AG08396 (cell line): Measurements from ENCODE around the gene GMPPA.

Experiments
- DNase-seq: peaks from one replicate; pipeline ENCODE4 v3.0.0; 2012; ENCODE audit warnings: low spot score, mixed read lengths

GMPPA gene

DNA sequence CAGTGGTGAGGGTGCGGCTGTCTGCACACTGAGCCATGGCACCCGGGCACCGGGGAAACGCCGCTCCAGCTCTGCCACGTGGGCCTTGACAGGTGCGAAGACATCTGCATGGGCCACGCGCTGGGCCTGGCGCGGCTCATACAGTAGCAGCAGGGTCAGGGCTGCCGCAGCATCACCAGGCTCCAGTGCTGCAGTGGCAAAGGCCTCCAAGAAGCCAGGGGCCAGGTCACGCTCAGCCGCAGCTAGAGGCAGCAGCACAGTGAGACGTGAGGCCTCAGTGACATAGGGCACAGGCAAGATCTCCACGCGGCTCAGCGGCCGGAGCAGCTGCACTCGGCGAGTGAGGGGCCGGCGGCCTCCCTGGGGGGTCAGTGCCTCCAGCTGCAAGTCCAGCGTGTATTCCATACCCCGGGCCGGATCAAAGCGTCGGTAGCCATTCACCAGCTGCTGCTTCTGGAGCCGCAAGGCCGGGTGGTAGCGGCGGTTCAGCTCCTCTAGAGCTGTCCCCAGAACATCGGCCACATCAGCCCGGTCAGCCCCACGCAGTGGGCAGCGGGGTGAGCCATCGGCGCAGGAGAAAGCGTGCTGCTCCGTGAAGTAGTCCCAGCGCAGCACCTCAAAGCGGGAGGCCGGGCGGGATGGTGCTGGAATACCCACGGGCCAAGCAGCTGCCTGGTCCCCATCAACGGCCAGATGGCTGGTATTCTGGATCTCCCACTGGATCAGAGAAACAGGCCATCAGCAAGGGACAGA lies 41.4 kb downstream of the GMPPA start:
- DNase-seq: no peak

DNA sequence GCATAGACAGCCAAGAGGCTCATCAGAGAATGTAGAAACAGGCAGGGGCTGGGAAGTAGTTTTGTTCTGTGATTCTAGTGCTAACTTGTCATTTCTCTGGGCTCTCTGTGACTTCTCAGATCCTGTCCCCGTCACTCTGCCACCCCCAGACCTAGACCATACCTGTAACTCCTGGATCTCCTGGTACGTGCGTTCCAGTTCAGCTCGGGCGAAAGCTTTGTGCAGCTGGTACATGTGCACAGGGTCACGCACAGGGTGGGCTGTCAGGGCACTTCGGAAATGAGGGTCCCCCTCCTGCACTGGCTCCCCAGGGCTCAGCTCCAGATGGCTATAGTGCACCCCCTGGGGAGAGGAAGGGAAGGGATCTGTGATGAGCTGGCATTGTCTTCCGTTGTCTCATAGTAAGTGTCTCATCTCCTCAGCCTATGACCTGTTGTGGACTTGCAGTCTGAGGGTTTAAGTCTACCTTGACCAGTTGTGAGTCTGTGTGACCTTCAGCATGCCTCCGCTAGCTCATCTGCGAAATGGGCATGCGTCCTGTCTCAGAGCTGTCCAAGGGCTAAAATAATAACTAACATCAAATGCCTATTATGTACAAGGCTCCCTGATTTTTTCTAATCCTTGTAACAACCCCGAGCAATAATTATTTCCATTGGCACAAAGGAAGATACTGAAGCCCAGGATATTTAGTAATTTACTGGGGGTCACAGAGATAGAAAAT lies 42.3 kb downstream of the GMPPA start:
- no peak for DNase-seq

DNA sequence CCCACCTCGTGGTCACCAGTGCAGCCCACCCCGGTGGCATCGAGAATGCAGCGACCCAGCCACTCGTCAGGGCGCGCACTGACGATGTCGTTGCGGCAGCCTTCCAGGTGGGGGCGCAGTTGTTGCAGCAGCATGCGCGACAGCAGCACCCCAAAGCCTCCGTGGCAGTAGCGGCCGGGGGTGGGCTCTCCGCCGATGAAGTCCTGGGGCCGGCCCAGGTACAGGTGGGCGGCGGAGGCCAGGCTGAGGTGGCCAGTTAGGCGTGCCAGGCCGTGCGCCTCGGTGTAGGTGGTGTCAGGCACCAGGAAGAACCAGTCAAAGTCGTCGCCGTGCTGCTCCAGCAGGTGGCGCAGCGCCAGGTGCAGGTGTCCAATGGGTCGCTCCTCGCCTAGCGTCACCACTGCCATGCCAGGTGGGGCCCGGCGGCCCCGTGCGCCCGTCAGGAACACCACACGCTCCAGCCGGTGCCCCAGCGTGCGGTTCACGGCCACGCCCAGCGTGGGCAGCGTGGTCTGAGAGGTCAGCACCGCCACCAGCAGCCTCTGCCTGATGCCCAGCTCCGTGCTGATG lies 43.0 kb downstream of the GMPPA start:
- peak; percentile 61 for DNase-seq

DNA sequence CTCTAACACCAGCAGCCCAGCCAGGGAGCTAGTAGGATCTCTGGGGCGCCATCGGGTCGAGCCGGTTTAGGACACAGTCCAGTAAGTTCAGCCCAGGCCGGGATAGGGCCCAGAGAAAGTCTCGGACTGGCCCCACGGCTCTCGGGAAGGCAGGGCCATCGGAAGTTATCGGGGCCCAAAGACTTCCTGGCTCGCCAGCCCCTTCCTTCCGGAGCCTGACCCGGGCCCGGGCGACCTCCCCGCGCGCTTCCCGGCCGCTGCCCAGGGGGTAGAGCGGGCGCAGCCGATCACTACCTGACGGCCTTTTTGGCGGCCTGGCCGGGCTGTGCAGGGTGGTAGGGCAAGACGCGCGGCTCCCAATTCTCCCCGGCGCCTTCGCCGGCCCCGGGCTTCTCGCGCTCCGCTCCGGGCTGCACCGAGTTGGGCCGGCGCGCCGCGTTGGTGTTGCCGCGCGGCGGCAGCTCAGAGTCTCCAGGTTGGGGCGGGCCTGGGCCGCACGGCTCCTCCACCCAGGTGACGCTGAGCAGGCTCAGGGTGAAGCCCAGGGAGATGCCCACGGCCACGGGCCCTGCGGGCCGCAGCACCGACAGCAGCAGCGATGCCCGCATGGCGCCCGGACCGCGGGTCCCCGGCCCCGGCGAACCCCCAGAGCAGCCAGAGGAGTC lies 44.4 kb downstream of the GMPPA start:
- peak; percentile 73 for DNase-seq

DNA sequence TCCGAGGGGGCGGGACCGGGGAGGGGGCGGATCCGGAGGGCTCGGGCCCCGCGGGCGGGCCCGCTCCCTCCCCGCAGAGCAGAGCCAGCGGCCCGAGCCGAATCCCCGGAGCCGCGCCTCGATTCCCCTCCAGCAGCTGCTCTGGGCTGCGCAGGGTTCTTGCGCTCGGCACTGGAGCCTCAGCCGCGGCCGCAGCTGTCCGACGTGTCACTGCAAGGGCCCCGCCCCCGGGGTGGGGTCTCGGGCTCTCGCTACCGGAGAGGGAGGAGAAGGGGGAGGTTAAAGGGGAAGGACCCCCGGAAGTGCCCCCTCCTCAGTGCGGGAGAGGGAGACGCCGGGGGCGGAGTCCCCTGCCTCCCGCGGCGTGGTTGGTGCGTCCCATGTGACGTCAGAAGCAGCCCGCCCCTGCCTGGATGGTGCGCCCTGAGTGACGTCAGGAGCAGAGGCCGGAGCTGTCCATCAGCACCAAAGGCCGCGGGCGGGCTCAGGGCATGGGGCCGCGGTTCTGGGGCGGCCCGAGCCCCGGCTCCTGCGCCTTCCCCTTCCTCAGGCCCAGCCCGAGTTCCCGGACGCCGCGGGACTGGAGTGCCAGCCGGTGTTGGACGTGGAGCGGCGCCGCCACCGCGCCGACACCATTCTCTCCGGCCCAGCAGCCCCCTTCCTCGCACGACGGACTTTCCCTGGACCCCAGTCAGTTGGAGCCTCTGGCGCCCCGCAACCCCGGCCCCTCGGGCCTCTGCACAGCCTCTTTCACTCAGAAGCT lies 45.1 kb downstream of the GMPPA start, which contains the start of the genes CHPF and TMEM198:
CHPF (minus strand) TSS at position 214 of the 763 bp plus-strand sequence. CDS start 271 bp downstream, outside the sequence.
TMEM198 (plus strand) TSS at position 433 of the 763 bp plus-strand sequence. CDS start 700 bp downstream, outside the sequence.
- peak; percentile 99 for DNase-seq

DNA sequence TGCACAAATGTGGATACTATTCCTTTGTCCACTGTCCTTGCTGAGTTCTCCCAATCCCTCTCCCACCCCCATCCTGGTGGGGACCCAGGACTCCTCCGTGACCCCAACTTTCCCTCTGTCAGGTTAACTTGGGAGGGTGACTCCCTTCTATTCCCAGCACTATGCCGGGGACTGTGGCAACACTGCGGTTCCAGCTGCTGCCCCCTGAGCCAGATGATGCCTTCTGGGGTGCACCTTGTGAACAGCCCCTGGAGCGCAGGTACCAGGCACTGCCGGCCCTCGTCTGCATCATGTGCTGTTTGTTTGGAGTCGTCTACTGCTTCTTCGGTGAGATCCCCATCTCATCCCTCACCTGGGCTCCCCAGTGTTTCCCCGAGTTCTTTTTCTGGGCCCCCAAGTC lies 45.9 kb downstream of the GMPPA start:
- DNase-seq: no peak

DNA sequence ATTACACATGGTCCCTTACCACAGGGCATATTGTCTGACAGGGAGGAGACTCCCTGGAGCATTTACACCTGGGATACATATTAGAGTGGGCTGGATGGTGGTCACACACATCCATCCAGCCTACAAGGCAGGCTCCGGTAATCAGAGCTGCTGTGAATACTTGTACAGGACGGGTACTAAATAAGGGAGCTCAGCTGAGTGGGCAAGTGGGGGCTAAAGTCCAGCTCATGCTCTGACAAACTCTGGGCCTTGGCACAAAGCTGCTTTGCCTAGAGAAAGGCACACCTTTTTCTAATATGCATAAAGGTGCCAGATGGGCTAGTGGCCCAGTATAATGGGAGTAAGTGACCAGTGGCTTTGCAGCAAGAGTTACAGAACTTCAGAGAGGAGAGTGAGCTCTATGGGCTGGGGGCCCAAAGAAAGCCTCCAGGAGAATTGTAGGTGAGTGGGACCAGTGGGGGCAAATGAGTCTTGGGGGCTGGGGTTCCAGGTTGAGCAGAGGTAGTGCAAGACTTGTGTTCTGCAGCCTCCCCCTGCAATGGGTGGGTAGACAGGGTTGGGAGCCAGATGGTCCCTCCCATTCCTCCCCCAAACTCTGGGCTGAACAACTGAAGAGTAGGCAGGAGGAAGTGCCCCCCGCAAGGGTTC lies 46.7 kb downstream of the GMPPA start:
- DNase-seq: no peak

DNA sequence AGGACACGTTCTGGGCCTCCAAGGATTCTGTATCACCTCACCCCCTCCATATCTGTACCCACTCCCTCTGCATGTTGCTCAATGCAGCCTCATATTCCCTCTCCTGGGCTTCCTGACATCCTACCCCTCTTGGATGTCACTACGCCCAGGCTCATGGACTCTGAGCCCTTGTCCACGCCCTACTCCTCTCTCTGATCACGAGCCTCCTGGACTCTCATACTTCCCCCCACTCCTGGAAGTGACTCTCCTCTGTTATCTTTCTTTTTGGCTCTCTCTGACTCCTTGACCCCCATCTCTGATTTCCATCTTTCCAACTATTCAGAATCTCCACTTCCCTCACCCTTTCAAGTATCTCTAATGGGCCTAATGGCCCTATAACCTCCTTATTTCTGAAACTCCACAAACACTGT lies 47.3 kb downstream of the GMPPA start:
- DNase-seq: no peak

DNA sequence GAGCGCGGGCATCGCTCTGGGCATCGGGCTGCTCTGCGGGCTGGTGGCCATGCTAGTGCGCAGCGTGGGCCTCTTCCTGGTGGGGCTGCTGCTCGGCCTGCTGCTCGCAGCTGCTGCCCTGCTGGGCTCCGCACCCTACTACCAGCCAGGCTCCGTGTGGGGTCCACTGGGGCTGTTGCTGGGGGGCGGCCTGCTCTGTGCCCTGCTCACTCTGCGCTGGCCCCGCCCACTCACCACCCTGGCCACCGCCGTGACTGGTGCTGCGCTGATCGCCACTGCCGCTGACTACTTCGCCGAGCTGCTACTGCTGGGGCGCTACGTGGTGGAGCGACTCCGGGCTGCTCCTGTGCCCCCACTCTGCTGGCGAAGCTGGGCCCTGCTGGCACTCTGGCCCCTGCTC lies 48.9 kb downstream of the GMPPA start:
- DNase-seq: no peak

DNA sequence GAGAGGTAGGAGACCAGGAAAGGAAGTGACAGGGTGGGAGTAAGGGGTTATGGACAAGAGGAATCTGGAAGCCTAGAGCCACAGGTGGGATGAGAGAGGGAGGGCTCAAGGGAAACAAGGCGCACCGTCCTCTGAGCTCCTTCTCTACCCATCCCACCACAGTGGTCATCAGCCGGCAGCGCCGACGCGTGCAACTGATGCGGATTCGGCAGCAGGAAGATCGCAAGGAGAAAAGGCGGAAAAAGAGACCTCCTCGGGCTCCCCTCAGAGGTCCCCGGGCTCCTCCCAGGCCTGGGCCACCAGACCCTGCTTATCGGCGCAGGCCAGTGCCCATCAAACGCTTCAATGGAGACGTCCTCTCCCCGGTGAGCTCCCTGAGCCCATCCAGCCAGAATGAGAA lies 50.3 kb downstream of the GMPPA start:
- no peak for DNase-seq

DNA sequence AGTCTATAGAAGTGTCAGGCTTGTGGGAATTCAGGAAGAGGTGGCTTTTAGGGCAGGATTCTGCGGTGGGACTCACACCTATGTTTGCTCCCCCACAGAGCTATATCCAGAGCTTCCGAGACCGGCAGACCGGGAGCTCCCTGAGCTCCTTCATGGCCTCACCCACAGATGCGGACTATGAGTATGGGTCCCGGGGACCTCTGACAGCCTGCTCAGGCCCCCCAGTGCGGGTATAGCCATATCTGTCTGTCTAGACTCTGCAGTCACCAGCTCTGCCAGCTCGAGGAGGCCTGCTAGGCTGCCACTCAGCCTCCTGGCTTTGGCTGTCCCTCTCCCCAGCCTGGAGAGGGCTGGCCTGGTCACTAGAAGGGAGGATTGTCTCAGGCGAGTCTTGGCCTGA lies 50.9 kb downstream of the GMPPA start:
- DNase-seq: no peak

DNA sequence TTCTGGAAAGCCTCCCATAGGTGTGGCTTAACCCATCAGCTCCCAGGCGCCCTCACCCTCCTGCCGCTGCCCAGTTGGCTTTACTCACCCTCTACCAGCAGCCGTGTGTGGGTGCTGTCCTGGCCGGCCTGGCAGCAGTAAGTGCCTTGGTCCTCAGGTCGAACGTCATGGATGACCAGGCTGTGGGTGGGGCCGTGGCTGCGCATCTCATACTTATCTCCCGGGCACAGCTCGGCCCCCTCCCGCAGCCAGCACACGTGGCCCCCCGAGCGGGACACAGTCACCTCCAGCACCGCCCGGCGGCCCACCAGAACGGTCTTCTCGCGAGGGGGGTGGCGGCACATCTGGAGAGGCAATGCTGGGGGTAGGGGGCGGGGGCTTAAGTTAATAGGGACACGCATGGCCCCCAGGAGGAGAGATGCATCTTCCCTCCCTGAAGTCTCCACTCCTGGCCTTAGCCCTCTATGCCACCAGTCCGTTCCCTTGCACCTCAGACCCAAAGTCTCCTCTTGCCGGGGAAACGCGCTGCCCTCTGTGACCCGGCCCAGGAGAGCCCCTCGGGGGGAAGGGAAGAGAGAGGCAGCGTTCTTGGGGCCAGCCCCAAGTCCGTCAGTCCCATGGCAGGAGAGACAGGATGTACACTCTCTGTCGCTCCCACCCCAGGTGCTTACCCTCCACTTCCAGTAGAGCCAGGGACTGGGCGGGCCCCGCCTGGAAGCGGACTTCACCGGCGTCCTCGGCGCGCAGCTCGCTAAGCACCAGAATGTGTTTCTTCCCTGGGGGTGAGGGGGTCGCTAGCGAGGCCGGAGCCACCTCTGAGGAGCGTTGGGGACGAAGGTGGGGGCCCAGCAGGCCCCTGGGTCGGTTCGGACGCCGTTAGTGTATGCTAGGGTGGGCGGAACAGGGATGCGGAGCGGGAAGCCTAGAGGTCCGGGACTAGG lies 53.0 kb downstream of the GMPPA start:
- DNase-seq: peak; percentile 61

DNA sequence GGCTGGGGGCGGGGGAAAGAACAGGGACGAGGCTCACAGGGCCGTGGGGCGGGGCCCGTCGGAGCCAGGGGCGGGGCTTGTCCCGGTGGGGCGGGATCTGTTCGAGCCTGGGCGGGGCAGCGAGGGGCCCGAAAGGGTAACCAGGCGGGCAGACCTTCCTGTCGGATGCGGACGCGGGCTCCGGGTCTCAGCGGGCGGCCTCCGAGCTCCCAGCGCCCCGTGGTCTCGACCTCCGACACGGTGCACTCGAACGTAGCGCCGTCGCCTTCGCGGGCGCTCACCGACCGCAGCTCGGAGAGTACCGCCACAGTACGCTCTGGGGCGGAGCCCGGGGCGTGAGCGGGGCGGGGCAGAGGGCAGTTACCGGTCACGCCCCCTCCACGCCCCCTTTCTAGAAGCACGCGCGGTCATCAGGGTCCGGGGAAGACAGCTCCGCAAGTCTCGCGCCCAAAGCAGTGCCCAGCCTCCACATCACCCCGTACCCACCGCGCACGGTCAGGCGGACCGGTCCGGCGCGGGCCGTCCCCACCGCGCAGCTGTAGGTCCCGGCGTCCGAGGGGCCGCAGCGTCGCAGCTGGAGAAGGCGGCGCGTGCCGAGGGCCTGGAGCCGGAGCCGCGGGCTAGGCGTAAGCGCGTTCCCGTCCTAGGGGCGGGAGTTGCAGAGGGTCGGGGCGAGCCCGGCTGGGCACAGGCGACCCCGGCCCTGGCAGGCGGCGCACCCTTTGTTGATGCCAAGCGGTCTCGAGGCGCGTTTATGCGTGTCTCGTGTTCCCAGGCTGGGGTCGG lies 53.9 kb downstream of the GMPPA start:
- peak; percentile 97 for DNase-seq

DNA sequence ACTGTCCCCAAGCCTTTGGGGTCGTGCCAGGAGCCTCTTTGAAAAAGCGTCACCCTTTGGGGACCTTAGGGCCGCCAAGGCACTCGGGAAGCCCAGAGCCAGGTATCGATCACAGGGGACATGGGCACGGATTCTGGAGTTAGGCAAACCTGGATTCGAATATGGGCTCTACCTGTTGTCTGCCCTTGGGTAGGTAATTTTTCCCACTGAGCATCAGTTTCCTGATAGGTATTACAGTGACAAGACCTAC lies 54.4 kb downstream of the GMPPA start:
- no peak for DNase-seq

DNA sequence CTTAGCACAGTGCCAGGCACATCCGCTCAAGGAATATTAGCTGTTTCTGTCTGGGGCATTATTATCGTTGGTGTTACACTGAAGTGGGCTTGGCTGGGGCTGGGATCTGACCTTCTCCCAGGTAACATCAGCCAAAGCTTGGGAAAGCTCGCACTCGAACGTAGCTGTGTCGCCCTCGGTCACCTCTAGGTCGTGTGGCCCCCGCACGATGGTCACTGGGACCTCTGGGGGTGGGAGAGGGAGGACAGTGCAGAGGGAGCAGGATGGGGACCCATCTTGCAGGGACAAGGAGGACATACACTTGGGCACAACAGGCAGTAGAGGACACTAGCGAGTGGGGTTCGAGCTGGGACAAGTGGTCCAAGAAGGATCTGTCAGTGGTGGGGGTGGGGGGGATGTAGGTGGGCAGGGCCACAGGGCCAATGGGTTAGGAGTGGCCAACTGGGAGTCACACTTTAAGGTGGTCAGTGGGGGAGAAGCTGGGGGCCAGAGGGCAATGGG lies 54.8 kb downstream of the GMPPA start:
- no peak for DNase-seq

DNA sequence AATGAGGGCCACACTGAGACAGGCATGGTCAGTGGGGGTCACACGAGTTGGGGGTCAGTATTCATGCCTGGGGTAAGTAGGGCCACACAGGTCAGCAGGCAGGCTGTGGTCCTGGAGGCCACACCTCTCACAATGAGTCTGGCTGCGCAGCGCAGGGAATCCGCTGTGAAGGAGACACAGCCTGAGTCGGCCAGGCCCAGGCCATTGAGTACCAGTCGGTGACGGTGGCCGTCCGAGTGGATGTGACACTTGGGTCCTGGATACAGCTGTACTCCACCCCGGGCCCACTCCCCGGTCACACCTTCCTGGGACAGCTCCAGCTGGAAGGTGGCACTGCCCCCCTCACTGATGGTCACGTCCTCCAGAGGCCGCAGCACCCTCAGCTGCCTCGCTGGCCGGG lies 55.7 kb downstream of the GMPPA start:
- DNase-seq: no peak

DNA sequence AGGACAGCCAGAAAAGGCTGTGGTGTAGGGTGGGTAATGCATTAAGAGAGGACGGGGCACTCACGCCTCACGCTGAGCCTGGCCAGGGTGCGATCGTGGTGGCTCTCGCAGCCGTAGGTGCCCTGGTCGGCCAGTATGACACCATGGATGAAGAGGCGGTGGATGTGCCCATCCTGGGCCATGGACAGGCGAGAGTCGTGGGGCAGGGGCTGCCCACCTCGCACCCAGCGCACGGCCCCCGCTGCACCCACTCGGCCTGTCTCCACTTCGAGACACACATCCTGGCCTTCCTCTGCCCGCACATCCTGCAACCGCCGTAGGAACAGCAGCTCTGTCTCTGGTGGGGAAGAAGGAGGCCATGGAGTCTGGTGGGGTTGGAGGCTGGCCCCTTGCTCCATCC lies 57.3 kb downstream of the GMPPA start:
- DNase-seq: no peak

DNA sequence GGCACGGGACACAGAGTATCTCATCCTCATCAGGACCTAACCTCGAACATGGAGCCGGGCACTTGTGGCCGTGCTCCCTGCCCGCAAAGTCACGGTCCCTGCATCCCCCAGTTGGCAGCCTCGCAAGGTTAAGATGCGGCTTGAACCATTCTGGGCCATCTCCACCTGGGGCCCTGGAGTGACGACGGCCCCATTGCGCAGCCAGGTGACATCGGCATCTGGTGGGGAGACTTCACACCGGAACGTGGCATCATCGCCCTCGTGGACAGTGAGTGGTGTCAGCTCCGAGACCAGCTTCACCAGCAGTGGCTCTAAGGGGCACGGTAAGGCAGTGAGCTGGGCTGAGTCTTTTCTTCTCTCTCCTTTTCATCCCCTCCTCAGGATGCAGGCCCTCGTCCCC lies 57.7 kb downstream of the GMPPA start:
- DNase-seq: no peak
